ENCODE results near the gene CEACAM8. TPM values are rescaled to one million over a fixed set of nuclear protein-coding genes. Genes with fewer than 3 reads are reported as not detected.

CEACAM8 gene
- total RNA-seq, 2 experiments from 2014 or later: not detected

- no peak for DNase-seq (ENCODE audit: low spot score)
- TF ChIP-seq EZH2phosphoT487 (IDR thresholded peaks at IDR 0.05; ENCODE audit: borderline replicate concordance, low read depth, low read length): no peak
- no peak for TF ChIP-seq CTCF (conservative IDR thresholded peaks at IDR 0.05; ENCODE audit: low read length)
- H4K20me1 ChIP-seq (ENCODE audit: insufficient read depth, low read length): no peaks in the 10 kb centered on the region
- CTCF ChIA-PET (ENCODE audit: unreplicated experiment): no interaction called here
- POLR2A ChIA-PET: interaction anchor here (0.6 kb wide), 1 partner anchor 42 kb away, joined by 4 read pairs; no protein-coding TSS in a partner anchor
- no peaks in the 10 kb centered on the region for H3K36me3 ChIP-seq (ENCODE audit: insufficient read depth, low read length)
- no peaks in the 10 kb centered on the region for H3K79me2 ChIP-seq (ENCODE audit: insufficient read depth, low read depth, low read length)
- intact Hi-C loops (cut with micrococcal nuclease; ENCODE audit: unreplicated experiment): no loop called here
- no peak overlapping the region for H3K4me3 ChIP-seq (ENCODE audit: low read depth, low read length, poor library complexity, severe bottlenecking)
- no peak overlapping the region for H3K27ac ChIP-seq (ENCODE audit: low read depth, low read length, poor library complexity, severe bottlenecking)
- no peaks in the 10 kb centered on the region for H3K4me1 ChIP-seq (ENCODE audit: insufficient read depth, low read length, poor library complexity, severe bottlenecking)
- no peak overlapping the region for H3K4me2 ChIP-seq (ENCODE audit: low read length)
- H2AFZ ChIP-seq (ENCODE audit: low read length): no peak overlapping the region
- no peaks in the 10 kb centered on the region for H3K9me3 ChIP-seq (ENCODE audit: low read length)
- BruUV-seq (replicated peaks): no TSS peak
- H3K9me2 ChIP-seq (ENCODE audit: insufficient read depth, low read length): no peaks in the 10 kb centered on the region
These were observed 33.2 kb upstream of the CEACAM8 start for GRCh38 chr19:42627916-42628315.

- no peaks in the 10 kb centered on the region for H3K4me1 ChIP-seq (ENCODE audit: insufficient read depth, low read length, poor library complexity, severe bottlenecking)
- DNase-seq (ENCODE audit: low spot score): no peak
- no peaks in the 10 kb centered on the region for H3K79me2 ChIP-seq (ENCODE audit: insufficient read depth, low read depth, low read length)
- ChIA-PET CTCF (ENCODE audit: unreplicated experiment) (no interaction called here), POLR2A (no interaction called here)
- no peaks in the 10 kb centered on the region for H4K20me1 ChIP-seq (ENCODE audit: insufficient read depth, low read length)
- no peak overlapping the region for H3K27ac ChIP-seq (ENCODE audit: low read depth, low read length, poor library complexity, severe bottlenecking)
- no peaks in the 10 kb centered on the region for H3K36me3 ChIP-seq (ENCODE audit: insufficient read depth, low read length)
- intact Hi-C loops (cut with micrococcal nuclease; ENCODE audit: unreplicated experiment): no loop called here
- no peak overlapping the region for H2AFZ ChIP-seq (ENCODE audit: low read length)
- H3K4me3 ChIP-seq (ENCODE audit: low read depth, low read length, poor library complexity, severe bottlenecking): no peak overlapping the region
- no TSS peak for BruUV-seq (replicated peaks)
- no peak overlapping the region for H3K4me2 ChIP-seq (ENCODE audit: low read length)
- TF ChIP-seq CTCF (conservative IDR thresholded peaks at IDR 0.05; ENCODE audit: low read length) (no peak), EZH2phosphoT487 (IDR thresholded peaks at IDR 0.05; ENCODE audit: borderline replicate concordance, low read depth, low read length) (no peak)
- no peaks in the 10 kb centered on the region for H3K9me3 ChIP-seq (ENCODE audit: low read length)
- H3K9me2 ChIP-seq (ENCODE audit: insufficient read depth, low read length): no peaks in the 10 kb centered on the region
These were observed 31.5 kb upstream of the CEACAM8 start for GRCh38 chr19:42626181-42626580.

GRCh38 chr19:42619271-42619670 lies 24.5 kb upstream of the CEACAM8 start:
- intact Hi-C loops (cut with micrococcal nuclease; ENCODE audit: unreplicated experiment): no loop called here
- Histone ChIP-seq H4K20me1 (ENCODE audit: insufficient read depth, low read length) (no peaks in the 10 kb centered on the region), H3K9me3 (ENCODE audit: low read length) (no peaks in the 10 kb centered on the region), H3K9me2 (ENCODE audit: insufficient read depth, low read length) (no peaks in the 10 kb centered on the region), H3K4me1 (ENCODE audit: insufficient read depth, low read length, poor library complexity, severe bottlenecking) (no peaks in the 10 kb centered on the region), H3K27ac (ENCODE audit: low read depth, low read length, poor library complexity, severe bottlenecking) (no peak overlapping the region), H3K79me2 (ENCODE audit: insufficient read depth, low read depth, low read length) (no peaks in the 10 kb centered on the region), H3K36me3 (ENCODE audit: insufficient read depth, low read length) (no peaks in the 10 kb centered on the region), H2AFZ (ENCODE audit: low read length) (no peak overlapping the region), H3K4me2 (ENCODE audit: low read length) (no peak overlapping the region), H3K4me3 (ENCODE audit: low read depth, low read length, poor library complexity, severe bottlenecking) (no peak overlapping the region)
- ChIA-PET POLR2A (no interaction called here), CTCF (ENCODE audit: unreplicated experiment) (no interaction called here)
- no peak for DNase-seq (ENCODE audit: low spot score)
- TF ChIP-seq CTCF (conservative IDR thresholded peaks at IDR 0.05; ENCODE audit: low read length): no peak
- TF ChIP-seq EZH2phosphoT487 (IDR thresholded peaks at IDR 0.05; ENCODE audit: borderline replicate concordance, low read depth, low read length): no peak
- no TSS peak for BruUV-seq (replicated peaks)
